ENCODE results near the gene TNFAIP3. TPM values are rescaled to one million over a fixed set of nuclear protein-coding genes. Genes with fewer than 3 reads are reported as not detected.

Gene TNFAIP3
- total and polyA plus RNA-seq, 2 donors (not counting 1 experiment from before 2014, with no cell fraction given) = 7.8 to 23.5 TPM

GRCh38 chr6:137879885-137880745 is 13.1 kb downstream of the TNFAIP3 start:
- H3K27ac ChIP-seq (ENCODE audit: insufficient read depth, low read length) = no peak overlapping the region
- H3K4me3 ChIP-seq (replicated peaks in 1 of 4; ENCODE audit: control extremely low read depth in 1 of 4, insufficient read depth in 1 of 4, low read depth in 3 of 4, low read length in 4 of 4) = no peak overlapping the region
- no peaks in the 10 kb centered on the region for H3K27me3 ChIP-seq (ENCODE audit: control insufficient read depth, insufficient read depth, low read length)
- H2AFZ ChIP-seq (ENCODE audit: low read length) = no peak overlapping the region
- TF ChIP-seq CTCF (conservative IDR thresholded peaks at IDR 0.05 in 1 of 2, IDR thresholded peaks at IDR 0.05 in 1 of 2; ENCODE audit: low read depth in 1 of 2, low read length in 2 of 2) (no peak), EZH2 (IDR thresholded peaks at IDR 0.05; ENCODE audit: low read length, missing control alignments) (no peak)
- peaks cover 5% of the 10 kb centered on the region for H3K4me1 ChIP-seq (ENCODE audit: control insufficient read depth, extremely low read depth, insufficient read depth, low read length)
- no peaks in the 10 kb centered on the region for H4K20me1 ChIP-seq (ENCODE audit: control insufficient read depth, extremely low read depth, insufficient read depth, low read length)
- no peak for DNase-seq (ENCODE audit: low read depth in 2 of 2)
- H3K4me2 ChIP-seq (ENCODE audit: extremely low read depth, insufficient read depth, low read length) = no peak overlapping the region
- peaks cover 18% of the 10 kb centered on the region for H3K36me3 ChIP-seq (ENCODE audit: control insufficient read depth, insufficient read depth, low read length)
- no peaks in the 10 kb centered on the region for H3K9me3 ChIP-seq (ENCODE audit: control insufficient read depth, insufficient read depth, low read depth, low read length)
- H3K79me2 ChIP-seq (ENCODE audit: control insufficient read depth, insufficient read depth, low read length) = peaks cover 6% of the 10 kb centered on the region
- no peak overlapping the region for H3K9ac ChIP-seq (ENCODE audit: insufficient read depth, low read length)

GRCh38 chr6:137880746-137881521 is 13.9 kb downstream of the TNFAIP3 start:
- Histone ChIP-seq H4K20me1 (ENCODE audit: control insufficient read depth, extremely low read depth, insufficient read depth, low read length) (no peaks in the 10 kb centered on the region), H3K36me3 (ENCODE audit: control insufficient read depth, insufficient read depth, low read length) (peaks cover 16% of the 10 kb centered on the region), H3K27ac (ENCODE audit: insufficient read depth, low read length) (no peak overlapping the region), H3K4me1 (ENCODE audit: control insufficient read depth, extremely low read depth, insufficient read depth, low read length) (peaks cover 4% of the 10 kb centered on the region), H3K4me2 (ENCODE audit: extremely low read depth, insufficient read depth, low read length) (no peak overlapping the region), H3K4me3 (replicated peaks in 1 of 4; ENCODE audit: control extremely low read depth in 1 of 4, insufficient read depth in 1 of 4, low read depth in 3 of 4, low read length in 4 of 4) (no peak overlapping the region), H2AFZ (ENCODE audit: low read length) (no peak overlapping the region), H3K9ac (ENCODE audit: insufficient read depth, low read length) (no peak overlapping the region), H3K79me2 (ENCODE audit: control insufficient read depth, insufficient read depth, low read length) (peaks cover 4% of the 10 kb centered on the region), H3K27me3 (ENCODE audit: control insufficient read depth, insufficient read depth, low read length) (no peaks in the 10 kb centered on the region), H3K9me3 (ENCODE audit: control insufficient read depth, insufficient read depth, low read depth, low read length) (no peaks in the 10 kb centered on the region)
- DNase-seq (ENCODE audit: low read depth in 2 of 2) = no peak
- TF ChIP-seq CTCF (conservative IDR thresholded peaks at IDR 0.05 in 1 of 2, IDR thresholded peaks at IDR 0.05 in 1 of 2; ENCODE audit: low read depth in 1 of 2, low read length in 2 of 2) = no peak

- Histone ChIP-seq H3K27ac (ENCODE audit: insufficient read depth, low read length) (no peak overlapping the region), H3K36me3 (ENCODE audit: control insufficient read depth, insufficient read depth, low read length) (peaks cover 13% of the 10 kb centered on the region)
- DNase-seq (ENCODE audit: low read depth in 2 of 2) = no peak
Measured at GRCh38 chr6:137881522-137881886, 14.4 kb downstream of the TNFAIP3 start.

More at GRCh38 chr6:137881522-137881886, 14.4 kb downstream of the TNFAIP3 start:
- H3K9me3 ChIP-seq (ENCODE audit: control insufficient read depth, insufficient read depth, low read depth, low read length) = no peaks in the 10 kb centered on the region
- no peak for TF ChIP-seq CTCF (conservative IDR thresholded peaks at IDR 0.05 in 1 of 2, IDR thresholded peaks at IDR 0.05 in 1 of 2; ENCODE audit: low read depth in 1 of 2, low read length in 2 of 2)
- TF ChIP-seq EZH2 (IDR thresholded peaks at IDR 0.05; ENCODE audit: low read length, missing control alignments) = no peak
- H3K4me1 ChIP-seq (ENCODE audit: control insufficient read depth, extremely low read depth, insufficient read depth, low read length) = peaks cover 4% of the 10 kb centered on the region
- peaks cover 4% of the 10 kb centered on the region for H3K79me2 ChIP-seq (ENCODE audit: control insufficient read depth, insufficient read depth, low read length)
- no peak overlapping the region for H2AFZ ChIP-seq (ENCODE audit: low read length)
- H3K4me3 ChIP-seq (replicated peaks in 1 of 4; ENCODE audit: control extremely low read depth in 1 of 4, insufficient read depth in 1 of 4, low read depth in 3 of 4, low read length in 4 of 4) = no peak overlapping the region
- H3K9ac ChIP-seq (ENCODE audit: insufficient read depth, low read length) = no peak overlapping the region
- H3K4me2 ChIP-seq (ENCODE audit: extremely low read depth, insufficient read depth, low read length) = no peak overlapping the region
- no peaks in the 10 kb centered on the region for H4K20me1 ChIP-seq (ENCODE audit: control insufficient read depth, extremely low read depth, insufficient read depth, low read length)
- H3K27me3 ChIP-seq (ENCODE audit: control insufficient read depth, insufficient read depth, low read length) = no peaks in the 10 kb centered on the region
